Nephron (organoid): ENCODE data around the gene KLHL42.

Experiments used
- H3K27ac Mint-ChIP-seq, 3 experiments: 2 replicates each; pipeline ENCODE4 v1.8.0; 2020; ENCODE audit warnings: mixed read lengths in 3 of 3, mild to moderate bottlenecking in 2 of 3, moderate library complexity in 1 of 3
- H3K27me3 Mint-ChIP-seq: 2 replicates; pipeline ENCODE4 v1.8.0; 2021; ENCODE audit warnings: low read depth, mild to moderate bottlenecking, moderate library complexity, mixed read lengths
- H3K36me3 Mint-ChIP-seq: 2 replicates; pipeline ENCODE4 v1.8.0; 2020; ENCODE audit warnings: low read depth, mixed read lengths
- H3K4me1 Mint-ChIP-seq: 2 replicates; pipeline ENCODE4 v1.8.0; 2020; ENCODE audit warnings: mixed read lengths
- H3K4me3 Mint-ChIP-seq, 3 experiments: 2 replicates each; pipeline ENCODE4 v1.8.0; 2020; ENCODE audit warnings: mild to moderate bottlenecking in 3 of 3, mixed read lengths in 3 of 3, moderate library complexity in 2 of 3
- H3K9me3 Mint-ChIP-seq: 2 replicates; pipeline ENCODE4 v1.8.0; 2020; ENCODE audit warnings: mixed read lengths
- CTCF ChIP-seq, 3 experiments: fragments of 200-600 bp; sonication (generic); IDR thresholded peaks; one replicate each; pipeline ENCODE4 v1.5.0; 2021; ENCODE audit warnings: antibody characterized with exemption in 3 of 3; ENCODE audit not compliant: unreplicated experiment in 3 of 3

Gene KLHL42

DNA sequence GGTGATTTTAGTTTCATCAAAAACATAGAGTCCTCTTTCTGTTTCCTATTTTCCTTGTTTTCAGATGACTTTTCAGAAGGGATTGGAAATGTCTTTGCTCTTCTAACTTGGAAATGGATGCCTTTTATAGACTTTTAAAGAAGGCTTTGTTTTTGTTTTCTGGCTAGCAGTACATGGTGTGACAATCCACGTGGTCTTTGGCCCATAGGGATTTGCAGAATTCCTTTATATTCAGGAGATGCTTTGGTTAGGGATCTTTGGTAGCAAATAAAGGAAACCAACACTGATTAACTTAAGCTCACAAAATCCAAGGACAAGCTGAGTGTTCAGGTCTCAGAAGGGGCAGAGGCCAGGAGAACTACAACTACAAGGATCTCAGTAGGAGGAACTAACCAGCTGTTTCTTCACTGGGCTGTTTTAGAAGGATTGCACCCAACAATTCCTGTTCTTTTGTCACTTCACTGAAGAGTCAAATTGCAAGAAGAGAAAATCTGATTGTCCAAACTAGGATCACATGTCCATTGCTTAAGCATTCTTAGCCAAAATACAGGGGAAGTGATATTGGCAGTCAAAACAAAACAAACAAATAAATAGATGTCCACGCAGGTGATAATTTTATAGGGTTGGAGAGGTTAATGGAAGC lies 58.6 kb downstream of the KLHL42 start:
- no peak overlapping the region for H3K4me3 Mint-ChIP-seq
- H3K27ac Mint-ChIP-seq, result peak overlapping the region in 1 of 3 experiments; percentile 52
- H3K4me1 Mint-ChIP-seq, result peaks cover 7% of the 10 kb centered on the region
- H3K9me3 Mint-ChIP-seq, result peaks cover 10% of the 10 kb centered on the region
- no peaks in the 10 kb centered on the region for H3K27me3 Mint-ChIP-seq
- TF ChIP-seq CTCF (IDR thresholded peaks at IDR 0.05; ENCODE audit: unreplicated experiment in 3 of 3), result no peak
- H3K36me3 Mint-ChIP-seq, result no peaks in the 10 kb centered on the region

- H3K4me1 Mint-ChIP-seq, result peaks cover 19% of the 10 kb centered on the region
- H3K27me3 Mint-ChIP-seq, result no peaks in the 10 kb centered on the region
- TF ChIP-seq CTCF (IDR thresholded peaks at IDR 0.05; ENCODE audit: unreplicated experiment in 3 of 3), result no peak
- H3K9me3 Mint-ChIP-seq, result peaks cover 4% of the 10 kb centered on the region
- peak overlapping the region in 1 of 3 experiments; percentile 42 for H3K27ac Mint-ChIP-seq
- H3K4me3 Mint-ChIP-seq, result no peak overlapping the region
- H3K36me3 Mint-ChIP-seq, result no peaks in the 10 kb centered on the region
Measured at GRCh38 chr12:27840229-27840999, 60.4 kb downstream of the KLHL42 start.

GRCh38 chr12:27841392-27841882 lies 61.4 kb downstream of the KLHL42 start:
- Mint-ChIP-seq H3K4me3 (no peak overlapping the region), H3K36me3 (no peaks in the 10 kb centered on the region), H3K4me1 (peaks cover 19% of the 10 kb centered on the region), H3K27ac (no peak overlapping the region), H3K27me3 (no peaks in the 10 kb centered on the region), H3K9me3 (peaks cover 6% of the 10 kb centered on the region)
- TF ChIP-seq CTCF (IDR thresholded peaks at IDR 0.05; ENCODE audit: unreplicated experiment in 3 of 3), result no peak

- Mint-ChIP-seq H3K27ac (peak overlapping the region; percentile 68 to 76 (median 71)), H3K36me3 (no peaks in the 10 kb centered on the region), H3K27me3 (no peaks in the 10 kb centered on the region), H3K4me3 (no peak overlapping the region), H3K4me1 (peaks cover 19% of the 10 kb centered on the region), H3K9me3 (peaks cover 23% of the 10 kb centered on the region)
- TF ChIP-seq CTCF (IDR thresholded peaks at IDR 0.05; ENCODE audit: unreplicated experiment in 3 of 3), result no peak
Measured at GRCh38 chr12:27843714-27844245, 63.7 kb downstream of the KLHL42 start.

- TF ChIP-seq CTCF (IDR thresholded peaks at IDR 0.05; ENCODE audit: unreplicated experiment in 3 of 3), result no peak
- Mint-ChIP-seq H3K9me3 (peaks cover 28% of the 10 kb centered on the region), H3K36me3 (no peaks in the 10 kb centered on the region), H3K4me1 (peaks cover 19% of the 10 kb centered on the region), H3K27ac (peak overlapping the region; percentile 68 to 76 (median 71)), H3K27me3 (no peaks in the 10 kb centered on the region), H3K4me3 (no peak overlapping the region)
Measured at GRCh38 chr12:27844366-27845090, 64.5 kb downstream of the KLHL42 start.
